A673 (cell line): ENCODE results near the gene RPS8.

Source experiments
- CTCF ChIP-seq: fragments of 300-800, 200-600 bp; sonication (generic); conservative IDR thresholded peaks from 2 replicates; pipeline ENCODE4 v1.5.1; 2017; ENCODE audit warnings: low read depth, mild to moderate bottlenecking, antibody characterized with exemption, low read length, moderate library complexity, mixed read lengths
- EZH2 ChIP-seq: fragments of 200-600 bp; sonication (generic); IDR thresholded peaks from 2 replicates; pipeline ENCODE4 v1.6.1; 2017; ENCODE audit warnings: borderline replicate concordance, low read depth, mild to moderate bottlenecking, mixed read lengths, antibody characterized with exemption, low read length; ENCODE audit not compliant: poor library complexity, severe bottlenecking

- TF ChIP-seq CTCF (no peak), EZH2 (no peak)
Observed at GRCh38 chr1:44803312-44804095, 28.2 kb downstream of the RPS8 start.
